NCI-H774 (cell line): ENCODE results near the gene RNPS1.

Experiments
- DNase-seq: peaks from one replicate; lab custom pipeline; 2025; lab: John Stamatoyannopoulos, UW

The RNPS1 gene

DNA sequence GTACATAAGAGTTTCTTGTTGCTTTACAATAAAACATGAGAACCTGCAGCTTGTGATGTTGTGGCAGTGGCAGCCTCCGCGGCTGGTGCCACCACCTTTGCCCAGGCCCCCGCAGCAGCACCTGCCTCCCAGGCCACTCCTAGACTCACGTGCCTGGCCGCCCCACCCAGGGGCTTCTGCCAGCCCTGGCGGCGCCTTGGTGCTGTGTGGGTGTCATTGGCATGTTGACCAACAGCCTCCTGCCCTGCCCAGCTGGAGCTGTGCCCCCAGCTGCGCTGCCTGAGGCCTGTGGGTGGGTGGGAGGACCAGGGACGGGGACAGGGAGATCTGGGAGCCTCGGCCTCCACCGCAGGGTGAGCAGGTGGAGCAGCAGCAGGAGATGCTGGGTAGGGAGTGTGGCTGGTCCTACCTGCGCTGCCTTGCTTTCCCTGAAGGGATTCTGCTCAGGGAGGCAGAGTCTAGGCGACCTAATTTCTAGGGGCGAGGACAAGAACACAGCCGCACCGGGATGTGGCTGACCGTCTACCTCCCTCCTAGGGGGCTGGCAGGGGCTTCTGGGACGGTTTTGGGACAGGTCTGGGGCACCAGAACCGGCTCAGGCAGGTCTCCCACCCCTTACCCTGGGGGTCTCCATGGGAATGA lies 32.1 kb downstream of the RNPS1 start:
- DNase-seq: no peak

DNA sequence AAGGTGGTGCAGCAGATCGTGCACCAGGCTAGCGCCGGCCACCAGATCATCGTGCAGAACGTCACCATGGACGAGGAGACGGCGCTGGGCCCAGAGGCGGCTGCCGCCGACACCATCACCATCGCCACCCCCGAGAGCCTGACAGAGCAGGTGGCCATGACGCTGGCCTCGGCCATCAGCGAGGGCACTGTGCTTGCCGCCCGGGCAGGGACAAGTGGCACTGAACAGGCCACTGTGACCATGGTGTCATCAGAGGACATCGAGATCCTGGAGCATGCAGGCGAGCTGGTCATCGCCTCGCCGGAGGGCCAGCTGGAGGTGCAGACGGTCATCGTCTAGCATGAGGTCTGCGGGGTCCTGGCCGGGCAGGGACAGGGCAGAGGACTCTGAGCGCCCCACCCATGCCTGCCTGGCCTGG lies 32.7 kb downstream of the RNPS1 start:
- DNase-seq: no peak

- no peak for DNase-seq
Measured at GRCh38 chr16:2234813-2235170, 33.1 kb downstream of the RNPS1 start.

DNA sequence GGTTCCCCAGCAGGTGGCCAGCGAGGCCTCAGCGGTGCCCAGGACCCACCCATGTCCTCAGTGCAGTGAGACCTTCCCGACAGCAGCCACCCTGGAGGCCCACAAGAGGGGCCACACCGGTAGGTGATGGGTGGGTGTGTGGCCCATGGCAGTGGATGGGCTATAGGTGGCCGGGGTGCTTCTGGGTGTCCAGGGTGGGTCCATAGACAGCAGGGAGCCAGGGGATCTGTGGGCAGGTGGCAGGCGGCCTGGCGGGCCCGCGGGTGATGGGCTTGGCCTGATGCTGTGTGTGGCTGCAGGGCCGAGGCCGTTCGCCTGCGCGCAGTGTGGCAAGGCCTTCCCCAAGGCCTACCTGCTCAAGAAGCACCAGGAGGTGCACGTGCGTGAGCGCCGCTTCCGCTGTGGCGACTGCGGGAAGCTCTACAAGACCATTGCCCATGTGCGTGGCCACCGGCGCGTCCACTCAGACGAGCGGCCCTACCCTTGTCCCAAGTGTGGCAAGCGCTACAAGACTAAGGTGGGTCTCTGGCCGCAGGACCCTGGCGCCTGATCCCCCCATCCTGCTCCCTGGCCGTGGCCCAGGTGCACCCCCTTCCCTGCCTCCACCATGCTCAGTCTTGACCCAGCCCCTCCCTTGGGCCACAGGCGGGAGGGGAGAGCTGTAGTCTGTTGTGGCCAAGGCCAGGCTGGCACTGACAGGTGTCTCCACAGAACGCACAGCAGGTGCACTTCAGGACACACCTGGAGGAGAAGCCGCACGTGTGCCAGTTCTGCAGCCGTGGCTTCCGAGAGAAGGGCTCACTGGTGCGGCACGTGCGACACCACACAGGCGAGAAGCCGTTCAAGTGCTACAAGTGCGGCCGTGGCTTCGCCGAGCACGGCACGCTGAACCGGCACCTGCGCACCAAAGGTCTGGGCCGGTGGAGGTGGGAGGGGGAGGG lies 33.8 kb downstream of the RNPS1 start:
- DNase-seq: peak; percentile 76

DNA sequence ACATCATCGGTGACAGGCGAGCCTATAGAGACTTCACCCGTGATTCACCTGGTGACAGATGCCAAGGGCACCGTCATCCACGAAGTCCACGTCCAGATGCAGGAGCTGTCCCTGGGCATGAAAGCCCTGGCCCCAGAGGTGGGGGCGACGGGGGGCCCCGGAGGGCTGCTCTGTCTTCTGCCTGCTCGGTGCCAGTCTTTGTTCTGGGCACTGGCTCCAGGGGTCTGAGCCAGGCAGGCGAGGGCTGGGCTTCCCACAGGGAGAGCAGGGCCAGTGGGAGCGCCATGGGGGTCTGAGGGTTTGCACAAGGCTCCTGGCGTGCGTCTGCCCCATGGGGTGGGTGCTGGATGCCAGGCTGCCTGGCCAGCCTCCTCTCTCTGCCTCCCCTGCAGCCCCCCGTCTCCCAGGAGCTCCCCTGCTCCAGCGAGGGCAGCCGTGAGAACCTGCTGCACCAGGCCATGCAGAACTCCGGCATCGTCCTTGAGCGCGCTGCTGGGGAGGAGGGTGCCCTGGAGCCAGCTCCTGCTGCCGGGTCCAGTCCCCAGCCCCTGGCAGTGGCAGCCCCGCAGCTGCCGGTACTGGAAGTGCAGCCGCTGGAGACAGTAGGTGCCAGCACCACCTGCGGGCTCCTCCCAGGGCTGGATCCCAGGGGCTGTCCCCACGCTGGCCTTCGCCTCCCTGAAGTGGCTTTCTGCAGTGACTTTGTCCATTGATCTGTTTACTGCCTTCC lies 34.7 kb downstream of the RNPS1 start:
- DNase-seq: no peak

DNA sequence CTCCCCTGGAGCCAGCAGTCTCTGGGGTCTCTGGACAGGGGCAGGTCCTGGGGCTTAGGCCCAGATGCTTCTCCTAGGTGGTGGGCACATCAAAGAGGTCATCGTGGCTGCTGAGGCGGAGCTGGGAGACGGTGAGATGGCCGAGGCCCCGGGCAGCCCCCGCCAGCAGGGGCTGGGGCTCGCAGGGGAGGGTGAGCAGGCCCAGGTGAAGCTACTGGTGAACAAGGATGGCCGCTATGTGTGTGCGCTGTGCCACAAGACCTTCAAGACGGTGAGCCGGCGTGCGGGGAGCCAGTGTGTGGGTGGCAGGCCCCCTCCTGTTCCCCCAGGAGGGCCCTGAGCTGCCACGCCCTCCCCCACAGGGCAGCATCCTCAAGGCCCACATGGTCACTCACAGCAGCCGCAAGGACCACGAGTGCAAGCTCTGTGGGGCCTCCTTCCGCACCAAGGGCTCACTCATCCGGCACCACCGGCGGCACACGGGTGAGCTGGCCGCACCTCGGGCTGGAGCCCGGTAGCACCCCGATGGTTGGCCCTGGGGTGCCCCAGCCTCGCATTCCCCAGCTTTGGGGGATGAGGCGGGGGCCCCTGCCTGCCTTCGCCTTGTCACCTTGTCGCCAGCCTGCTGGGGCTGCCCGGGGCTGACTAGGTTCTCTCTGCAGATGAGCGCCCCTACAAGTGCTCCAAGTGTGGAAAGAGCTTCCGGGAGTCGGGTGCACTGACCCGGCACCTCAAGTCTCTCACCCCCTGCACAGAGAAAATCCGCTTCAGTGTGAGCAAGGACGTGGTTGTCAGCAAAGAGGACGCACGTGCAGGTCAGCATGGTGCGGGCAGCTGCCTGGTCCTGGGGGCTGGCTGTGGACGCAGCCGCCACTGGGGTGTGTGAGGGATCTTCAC lies 35.6 kb downstream of the RNPS1 start:
- DNase-seq: no peak

- no peak for DNase-seq
Measured at GRCh38 chr16:2231016-2231931, 36.7 kb downstream of the RNPS1 start.

DNA sequence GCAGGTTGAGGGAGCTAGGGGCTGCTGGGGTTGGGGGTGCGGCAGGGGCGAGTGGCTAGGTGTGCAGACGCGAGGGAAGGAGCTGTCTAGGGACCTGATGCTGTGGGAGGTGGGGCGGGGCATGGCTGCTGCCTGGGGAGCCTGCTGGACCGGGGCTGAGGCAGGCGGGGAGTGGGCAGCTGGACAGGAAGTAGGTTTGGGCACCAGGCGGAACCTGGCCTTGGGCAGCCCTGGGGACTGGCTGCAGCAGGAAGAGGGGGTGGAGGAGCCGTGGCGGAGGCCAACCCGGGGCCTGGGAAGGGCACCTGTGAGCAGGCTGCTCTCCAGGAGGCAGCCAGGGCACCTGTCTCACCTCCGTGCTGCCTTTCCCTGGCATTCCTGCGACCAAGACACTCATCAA lies 37.5 kb downstream of the RNPS1 start:
- no peak for DNase-seq

DNA sequence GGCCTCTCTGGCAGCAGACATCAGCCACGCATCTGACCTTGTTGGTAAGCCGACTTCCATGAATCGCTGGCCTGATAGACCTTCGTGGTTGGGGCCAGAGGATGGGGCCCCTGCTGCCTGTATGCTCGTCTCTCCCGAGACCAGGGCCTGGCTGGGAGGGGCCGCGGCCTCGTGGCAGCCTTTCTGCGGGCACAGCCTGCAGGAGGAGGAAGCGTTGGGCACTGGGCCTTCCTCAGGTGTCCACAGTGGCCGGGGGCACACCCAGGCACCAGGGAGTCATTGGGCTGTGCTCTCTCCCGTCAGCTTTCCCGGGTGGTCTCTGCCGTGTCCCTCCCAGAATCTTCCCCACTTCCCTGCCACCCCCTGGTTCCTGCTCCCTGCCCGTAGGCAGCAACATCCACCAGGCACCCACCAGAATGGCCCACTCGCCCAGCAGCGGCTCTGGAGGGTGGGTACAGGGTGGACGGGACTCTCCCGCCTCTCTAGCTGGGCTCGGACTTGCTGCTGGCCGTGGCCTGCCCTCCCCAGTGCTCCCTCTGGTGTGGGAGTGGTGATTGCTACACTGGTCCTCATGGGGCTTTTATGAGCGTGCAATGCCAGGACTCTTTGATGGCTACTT lies 38.2 kb downstream of the RNPS1 start:
- DNase-seq: no peak

- no peak for DNase-seq
Measured at GRCh38 chr16:2229091-2229490, 38.8 kb downstream of the RNPS1 start.

GRCh38 chr16:2228161-2228824 lies 39.6 kb downstream of the RNPS1 start:
- no peak for DNase-seq

DNA sequence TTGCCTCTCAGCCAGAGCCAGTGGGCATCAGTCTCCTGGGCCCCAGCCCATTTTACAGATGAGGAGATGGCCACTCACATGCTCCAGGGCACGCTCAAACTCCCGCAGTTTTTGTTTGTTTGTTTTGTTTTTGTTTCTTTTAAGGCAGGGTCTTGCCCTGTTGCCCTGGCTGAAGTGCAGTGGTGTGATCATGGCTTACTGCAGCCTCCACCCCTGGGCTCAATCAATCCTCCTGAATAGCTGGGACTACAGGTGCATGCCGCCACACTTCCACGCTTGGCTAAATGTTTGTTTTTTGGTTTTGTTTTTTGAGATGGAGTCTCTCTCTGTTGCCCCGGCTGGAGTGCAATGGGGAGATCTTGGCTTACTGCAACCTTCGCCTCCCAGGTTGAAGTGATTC lies 41.0 kb downstream of the RNPS1 start:
- no peak for DNase-seq

DNA sequence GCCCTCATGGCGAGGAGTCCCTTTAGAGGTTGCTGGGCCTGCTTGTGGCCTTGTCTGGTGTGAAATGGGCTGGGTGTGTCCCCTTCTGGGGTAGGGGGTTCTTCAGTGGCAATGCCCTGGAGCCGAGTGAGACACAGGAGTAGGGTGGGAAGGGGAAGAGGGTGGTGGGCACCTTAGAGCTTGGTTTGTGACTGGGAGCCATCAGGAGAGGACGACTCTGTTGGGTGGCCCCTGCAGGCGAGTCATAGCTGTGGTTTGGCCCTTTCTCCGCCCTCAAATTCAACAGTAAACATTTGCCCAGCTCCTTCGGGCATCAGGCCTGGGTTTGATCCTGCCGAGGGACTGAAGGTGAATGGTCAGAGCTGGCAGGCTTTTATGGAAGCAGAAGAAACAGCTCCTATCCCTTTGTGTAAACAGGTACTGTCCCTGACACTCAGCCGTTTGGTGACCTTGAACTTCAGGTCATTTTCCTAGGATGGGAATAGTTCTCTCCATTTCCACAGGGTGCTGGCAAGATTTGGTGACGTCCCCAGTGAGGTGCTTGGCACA lies 41.6 kb downstream of the RNPS1 start:
- DNase-seq: no peak

- no peak for DNase-seq
Measured at GRCh38 chr16:2223942-2224486, 43.9 kb downstream of the RNPS1 start.

- peak; percentile 93 for DNase-seq
Measured at GRCh38 chr16:2223221-2223941, 44.5 kb downstream of the RNPS1 start, which contains the start of gene E4F1. E4F1 (plus strand) TSS chr16:2223591; CDS start chr16:2223614, 23 bp downstream.

DNA sequence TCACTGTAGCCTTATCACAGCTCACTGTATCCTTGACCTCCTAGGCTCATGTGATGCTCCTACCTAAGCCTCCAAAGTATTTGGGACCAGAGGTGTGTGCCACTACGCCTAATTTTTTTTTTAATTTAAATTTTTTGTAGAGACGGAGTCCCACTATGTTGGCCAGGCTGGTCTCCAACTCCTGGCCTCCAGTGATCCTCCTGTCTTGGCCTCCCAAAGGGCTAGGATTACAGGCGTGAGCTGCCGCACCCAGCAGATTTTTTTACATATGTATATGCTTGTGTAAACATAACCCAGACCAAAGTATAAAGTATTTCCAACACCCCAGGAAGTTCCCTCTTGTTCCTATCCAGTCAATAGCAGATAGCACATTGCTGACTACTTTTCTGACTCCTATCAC lies 51.6 kb downstream of the RNPS1 start:
- no peak for DNase-seq

DNA sequence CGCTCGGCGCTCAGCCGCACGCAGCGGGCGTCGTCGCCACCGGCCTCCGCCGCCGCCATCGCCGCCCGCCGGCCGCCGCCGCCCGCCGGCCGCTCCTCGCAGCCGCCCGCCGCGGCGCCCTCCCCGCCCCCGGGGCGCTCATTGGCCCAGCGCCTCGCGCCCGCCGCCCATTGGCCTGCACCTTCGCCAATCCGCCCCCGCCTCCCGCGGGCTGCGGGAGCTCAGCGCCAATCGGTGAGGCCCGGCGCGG lies 53.3 kb downstream of the RNPS1 start, which contains the start of gene PGP:
Gene PGP, minus strand, starts transcription at position 122 of the 250 bp plus-strand sequence. Its CDS starts 63 bp downstream, at position 59.
- no peak for DNase-seq
